ENCODE data around the gene ANKRD39. TPM values are rescaled to one million over a fixed set of nuclear protein-coding genes. Genes with fewer than 3 reads are reported as not detected.

Gene ANKRD39
- total RNA-seq, 1 donor = 5.1 TPM

DNA sequence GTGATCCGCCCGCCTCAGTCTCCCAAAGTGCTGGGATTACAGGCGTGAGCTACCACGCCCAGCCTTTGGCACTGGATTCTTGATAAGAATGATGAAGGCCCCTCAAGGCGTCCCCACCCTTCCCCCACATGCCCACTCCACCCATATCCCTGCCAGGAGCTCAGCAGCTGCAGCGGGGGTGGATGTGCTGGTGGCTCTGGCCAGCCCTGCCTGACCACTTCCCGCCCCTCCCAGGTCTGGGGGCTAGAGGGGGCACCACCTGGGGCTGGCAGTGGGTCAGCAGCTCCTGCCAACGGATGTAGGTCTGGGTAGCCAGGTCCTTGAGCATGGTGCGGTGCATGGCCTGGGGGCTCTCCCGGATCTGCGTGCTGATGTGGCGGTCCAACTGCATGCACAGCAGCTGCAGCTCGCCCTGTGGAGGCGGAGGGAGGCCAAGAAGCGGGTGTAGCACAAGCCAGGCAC, 19.8 kb upstream of the ANKRD39 start:
- no peaks in the 10 kb centered on the region for H3K27me3 ChIP-seq (ENCODE audit: insufficient read depth, low read length)
- no peaks in the 10 kb centered on the region for H3K9me3 ChIP-seq (ENCODE audit: low read depth, low read length)
- no peak overlapping the region for H2AFZ ChIP-seq (ENCODE audit: low read length)
- no peaks in the 10 kb centered on the region for H3K79me2 ChIP-seq (ENCODE audit: insufficient read depth, low read length)
- H4K20me1 ChIP-seq (ENCODE audit: insufficient read depth, low read length) = no peaks in the 10 kb centered on the region
- no peak for DNase-seq (ENCODE audit: insufficient read length, low spot score, missing footprints)
- peaks cover 36% of the 10 kb centered on the region for H3K4me1 ChIP-seq (ENCODE audit: insufficient read depth, low read length)
- no peak overlapping the region for H3K4me2 ChIP-seq (ENCODE audit: insufficient read depth, low read length)
- no peak overlapping the region for H3K27ac ChIP-seq (ENCODE audit: low read depth, low read length)
- TF ChIP-seq, protein P1, sequence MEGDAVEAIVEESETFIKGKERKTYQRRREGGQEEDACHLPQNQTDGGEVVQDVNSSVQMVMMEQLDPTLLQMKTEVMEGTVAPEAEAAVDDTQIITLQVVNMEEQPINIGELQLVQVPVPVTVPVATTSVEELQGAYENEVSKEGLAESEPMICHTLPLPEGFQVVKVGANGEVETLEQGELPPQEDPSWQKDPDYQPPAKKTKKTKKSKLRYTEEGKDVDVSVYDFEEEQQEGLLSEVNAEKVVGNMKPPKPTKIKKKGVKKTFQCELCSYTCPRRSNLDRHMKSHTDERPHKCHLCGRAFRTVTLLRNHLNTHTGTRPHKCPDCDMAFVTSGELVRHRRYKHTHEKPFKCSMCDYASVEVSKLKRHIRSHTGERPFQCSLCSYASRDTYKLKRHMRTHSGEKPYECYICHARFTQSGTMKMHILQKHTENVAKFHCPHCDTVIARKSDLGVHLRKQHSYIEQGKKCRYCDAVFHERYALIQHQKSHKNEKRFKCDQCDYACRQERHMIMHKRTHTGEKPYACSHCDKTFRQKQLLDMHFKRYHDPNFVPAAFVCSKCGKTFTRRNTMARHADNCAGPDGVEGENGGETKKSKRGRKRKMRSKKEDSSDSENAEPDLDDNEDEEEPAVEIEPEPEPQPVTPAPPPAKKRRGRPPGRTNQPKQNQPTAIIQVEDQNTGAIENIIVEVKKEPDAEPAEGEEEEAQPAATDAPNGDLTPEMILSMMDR (IDR thresholded peaks at IDR 0.05; ENCODE audit: extremely low read depth, low read depth, low read length) = no peak
- H3K4me3 ChIP-seq (ENCODE audit: insufficient read depth, low read length) = no peak overlapping the region
- no peaks in the 10 kb centered on the region for H3K36me3 ChIP-seq (ENCODE audit: insufficient read depth, low read length)

DNA sequence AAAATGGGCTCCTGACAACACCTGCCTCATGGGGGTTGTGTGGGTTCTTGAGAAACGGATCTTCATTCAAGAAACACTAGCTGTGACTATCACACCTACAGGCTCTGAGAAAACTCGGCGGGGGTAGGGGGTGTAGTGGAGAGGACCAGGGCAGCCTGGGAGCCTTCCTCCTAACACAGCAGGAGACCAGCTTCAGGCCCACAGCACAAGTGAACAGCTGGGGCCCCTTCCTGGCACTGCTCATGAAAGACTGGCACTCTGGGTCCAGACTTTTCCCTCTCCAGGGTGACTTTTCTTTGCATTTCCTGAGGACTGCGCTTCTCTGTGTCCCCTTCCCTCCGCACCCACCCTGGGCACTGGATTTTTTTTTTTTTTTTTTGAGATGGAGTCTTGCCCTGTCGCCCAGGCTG, 19.2 kb upstream of the ANKRD39 start:
- TF ChIP-seq, protein P1 (IDR thresholded peaks at IDR 0.05; ENCODE audit: extremely low read depth, low read depth, low read length) = no peak
- Histone ChIP-seq H3K4me1 (ENCODE audit: insufficient read depth, low read length) (peaks cover 38% of the 10 kb centered on the region), H3K27me3 (ENCODE audit: insufficient read depth, low read length) (no peaks in the 10 kb centered on the region), H3K79me2 (ENCODE audit: insufficient read depth, low read length) (no peaks in the 10 kb centered on the region), H4K20me1 (ENCODE audit: insufficient read depth, low read length) (no peaks in the 10 kb centered on the region), H3K4me3 (ENCODE audit: insufficient read depth, low read length) (no peak overlapping the region), H3K36me3 (ENCODE audit: insufficient read depth, low read length) (no peaks in the 10 kb centered on the region), H3K4me2 (ENCODE audit: insufficient read depth, low read length) (no peak overlapping the region), H2AFZ (ENCODE audit: low read length) (no peak overlapping the region), H3K27ac (ENCODE audit: low read depth, low read length) (peak overlapping the region; percentile 91), H3K9me3 (ENCODE audit: low read depth, low read length) (no peaks in the 10 kb centered on the region)
- no peak for DNase-seq (ENCODE audit: insufficient read length, low spot score, missing footprints)

DNA sequence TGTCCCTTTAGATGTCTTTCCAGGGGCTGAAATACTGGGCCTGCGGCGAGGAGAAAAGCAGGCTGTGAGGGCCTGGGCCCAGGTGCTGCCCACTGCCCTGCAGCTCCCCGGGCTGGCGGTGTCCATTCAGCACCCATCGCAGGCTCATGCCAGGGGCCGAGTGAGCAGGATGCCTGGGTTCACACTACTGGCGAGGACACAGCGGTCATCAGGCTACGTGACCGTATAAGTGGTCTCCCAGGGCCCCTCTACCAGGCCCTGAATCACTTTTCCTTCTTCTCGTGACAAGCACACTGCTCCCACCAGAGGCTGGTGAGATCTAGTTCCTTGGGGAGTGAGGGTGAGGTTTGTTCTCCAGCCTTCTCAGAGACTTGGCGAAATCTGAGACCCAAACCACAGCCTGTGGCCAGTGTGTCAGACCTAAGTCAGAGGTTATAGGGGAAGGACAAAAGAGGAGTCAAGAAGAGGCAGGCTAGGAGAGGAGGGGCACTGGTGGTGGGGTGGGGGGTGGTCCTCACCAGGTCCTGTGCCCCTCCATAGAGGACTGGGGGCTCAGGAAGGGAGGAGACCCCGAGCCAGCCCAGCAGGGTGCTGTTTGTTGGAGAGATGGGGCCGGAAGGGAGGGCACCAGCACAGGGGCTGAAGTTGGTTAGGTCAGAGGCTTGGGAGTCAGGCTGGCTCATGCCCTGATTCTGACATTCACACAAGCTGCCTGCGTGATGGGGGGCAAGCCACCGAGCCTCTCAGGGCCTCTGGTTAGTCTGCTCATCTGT, 18.6 kb upstream of the ANKRD39 start:
- H4K20me1 ChIP-seq (ENCODE audit: insufficient read depth, low read length) = no peaks in the 10 kb centered on the region
- peak overlapping the region; percentile 48 for H3K4me2 ChIP-seq (ENCODE audit: insufficient read depth, low read length)
- peak overlapping the region; percentile 91 for H3K27ac ChIP-seq (ENCODE audit: low read depth, low read length)
- H2AFZ ChIP-seq (ENCODE audit: low read length) = peak overlapping the region; percentile 41
- H3K27me3 ChIP-seq (ENCODE audit: insufficient read depth, low read length) = no peaks in the 10 kb centered on the region
- peak; percentile 100 for DNase-seq (ENCODE audit: insufficient read length, low spot score, missing footprints)
- H3K36me3 ChIP-seq (ENCODE audit: insufficient read depth, low read length) = no peaks in the 10 kb centered on the region
- no peaks in the 10 kb centered on the region for H3K79me2 ChIP-seq (ENCODE audit: insufficient read depth, low read length)
- H3K9me3 ChIP-seq (ENCODE audit: low read depth, low read length) = no peaks in the 10 kb centered on the region
- H3K4me1 ChIP-seq (ENCODE audit: insufficient read depth, low read length) = peaks cover 38% of the 10 kb centered on the region
- peak overlapping the region; percentile 16 for H3K4me3 ChIP-seq (ENCODE audit: insufficient read depth, low read length)
- TF ChIP-seq, protein P1 (IDR thresholded peaks at IDR 0.05; ENCODE audit: extremely low read depth, low read depth, low read length) = no peak

DNA sequence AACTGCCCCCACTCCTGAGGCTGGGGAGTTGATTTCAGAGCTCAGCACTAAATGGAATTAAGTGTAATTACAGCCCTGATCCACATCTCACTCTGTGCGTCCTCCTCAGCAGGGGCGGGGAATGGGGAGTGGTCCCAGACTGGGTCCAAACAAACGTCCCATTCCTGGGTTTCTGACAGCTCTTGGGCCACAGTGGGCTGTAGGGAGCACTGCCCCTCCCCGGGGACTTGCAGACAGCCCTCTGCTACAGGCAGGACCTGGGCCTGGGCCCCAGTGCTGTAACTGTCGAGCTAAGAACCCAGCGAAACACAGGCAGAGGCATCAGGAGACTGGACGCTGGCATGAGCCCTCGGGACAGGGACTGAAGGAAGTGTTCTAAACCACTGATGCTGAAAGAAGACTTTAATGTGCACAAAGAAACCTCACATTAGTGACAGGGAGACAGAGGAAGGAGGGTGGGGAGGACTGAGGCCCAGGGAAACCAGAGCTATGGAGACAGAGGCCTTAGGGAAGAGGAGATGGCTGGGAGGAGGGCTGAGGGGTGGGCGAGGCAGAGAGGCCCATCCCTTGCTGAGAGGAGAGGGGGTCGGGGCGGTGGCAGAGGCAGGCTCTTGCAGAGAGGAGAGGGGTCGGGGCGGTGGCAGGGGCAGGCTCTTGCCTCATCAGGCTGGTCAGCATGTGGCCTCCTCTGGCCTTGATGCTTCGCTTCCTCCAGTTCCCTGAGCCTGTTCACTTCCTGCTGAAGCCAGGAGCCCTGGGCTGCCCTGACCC, 17.9 kb upstream of the ANKRD39 start:
- peak; percentile 74 for DNase-seq (ENCODE audit: insufficient read length, low spot score, missing footprints)
- peaks cover 42% of the 10 kb centered on the region for H3K4me1 ChIP-seq (ENCODE audit: insufficient read depth, low read length)
- no peaks in the 10 kb centered on the region for H3K79me2 ChIP-seq (ENCODE audit: insufficient read depth, low read length)
- no peaks in the 10 kb centered on the region for H4K20me1 ChIP-seq (ENCODE audit: insufficient read depth, low read length)
- H2AFZ ChIP-seq (ENCODE audit: low read length) = peak overlapping the region; percentile 43
- peak overlapping the region; percentile 91 for H3K27ac ChIP-seq (ENCODE audit: low read depth, low read length)
- H3K9me3 ChIP-seq (ENCODE audit: low read depth, low read length) = no peaks in the 10 kb centered on the region
- H3K4me3 ChIP-seq (ENCODE audit: insufficient read depth, low read length) = peak overlapping the region; percentile 16
- H3K4me2 ChIP-seq (ENCODE audit: insufficient read depth, low read length) = peak overlapping the region; percentile 43
- TF ChIP-seq, protein P1 (IDR thresholded peaks at IDR 0.05; ENCODE audit: extremely low read depth, low read depth, low read length) = no peak
- H3K27me3 ChIP-seq (ENCODE audit: insufficient read depth, low read length) = no peaks in the 10 kb centered on the region
- no peaks in the 10 kb centered on the region for H3K36me3 ChIP-seq (ENCODE audit: insufficient read depth, low read length)

All from osteoblast (primary cell).